GM18951 (cell line): ENCODE measurements around the gene FRYL.
"Not testable (repeated sequence)": the region's sequence is repeated elsewhere in the genome, so short reads cannot be mapped to it uniquely, and the experiment has no call there.

Experiments
- POLR2A ChIP-seq: IDR thresholded peaks from 4 replicates; pipeline ENCODE4 v1.6.1; 2011; ENCODE audit warnings: mild to moderate bottlenecking; ENCODE audit not compliant: insufficient read length, insufficient read depth; ENCODE audit errors: extremely low read depth
- in situ Hi-C: fragments of 300-500 bp; cut with MboI; formaldehyde crosslinking; loops from one replicate; pipeline ENCODE4 v1.12.0; 2022; ENCODE audit warnings: low sequenced_read_pairs, mixed read lengths, inconsistent platforms; ENCODE audit not compliant: unreplicated experiment

Gene FRYL

DNA sequence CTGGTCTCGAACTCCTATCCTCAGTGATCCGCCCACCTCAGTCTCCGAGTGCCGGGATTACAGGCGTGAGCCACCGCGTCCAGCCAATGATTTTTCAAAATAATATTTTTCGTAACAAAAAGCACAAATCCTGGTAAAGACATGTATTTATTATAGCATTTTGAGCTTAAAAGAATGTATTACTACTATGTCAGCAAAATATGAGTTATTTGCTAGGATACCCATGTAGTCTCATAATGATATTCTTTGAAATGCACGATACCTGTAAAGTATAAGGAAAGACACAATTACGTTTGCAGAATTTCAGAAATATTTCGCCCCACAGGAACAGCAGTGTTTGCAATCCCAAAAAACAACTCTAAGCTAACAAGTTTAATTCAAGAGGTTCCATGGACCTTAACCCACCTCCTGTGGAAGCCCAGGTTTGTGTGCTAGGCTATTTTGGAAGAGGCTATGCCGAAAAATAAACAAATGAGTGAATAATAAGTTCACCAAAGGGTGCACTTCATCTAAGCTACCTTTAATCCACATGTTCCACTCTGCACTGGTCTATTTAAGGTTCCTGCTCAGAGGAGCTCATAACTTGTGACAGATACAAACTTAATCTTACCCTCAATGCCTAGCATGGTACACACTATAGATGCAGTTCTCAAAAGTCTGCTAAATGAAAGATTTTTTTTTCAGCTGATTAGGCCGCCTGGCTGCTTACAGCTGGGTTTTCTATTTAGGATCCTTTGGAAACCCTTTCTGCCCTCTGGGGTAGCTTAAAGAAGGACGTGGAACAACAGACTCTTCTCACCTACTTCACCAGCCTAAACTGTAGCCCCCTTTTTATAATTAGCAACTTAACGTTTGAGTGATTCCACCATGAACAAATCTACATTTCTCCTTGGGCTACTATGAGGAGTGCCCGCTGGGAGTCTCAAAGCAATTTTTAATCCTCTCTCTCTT is 5.0 kb downstream of the FRYL start:
- no peak for TF ChIP-seq POLR2A
- in situ Hi-C loops = no loop called here

GRCh38 chr4:48772556-48772955 is 7.5 kb downstream of the FRYL start:
- TF ChIP-seq POLR2A = no peak

DNA sequence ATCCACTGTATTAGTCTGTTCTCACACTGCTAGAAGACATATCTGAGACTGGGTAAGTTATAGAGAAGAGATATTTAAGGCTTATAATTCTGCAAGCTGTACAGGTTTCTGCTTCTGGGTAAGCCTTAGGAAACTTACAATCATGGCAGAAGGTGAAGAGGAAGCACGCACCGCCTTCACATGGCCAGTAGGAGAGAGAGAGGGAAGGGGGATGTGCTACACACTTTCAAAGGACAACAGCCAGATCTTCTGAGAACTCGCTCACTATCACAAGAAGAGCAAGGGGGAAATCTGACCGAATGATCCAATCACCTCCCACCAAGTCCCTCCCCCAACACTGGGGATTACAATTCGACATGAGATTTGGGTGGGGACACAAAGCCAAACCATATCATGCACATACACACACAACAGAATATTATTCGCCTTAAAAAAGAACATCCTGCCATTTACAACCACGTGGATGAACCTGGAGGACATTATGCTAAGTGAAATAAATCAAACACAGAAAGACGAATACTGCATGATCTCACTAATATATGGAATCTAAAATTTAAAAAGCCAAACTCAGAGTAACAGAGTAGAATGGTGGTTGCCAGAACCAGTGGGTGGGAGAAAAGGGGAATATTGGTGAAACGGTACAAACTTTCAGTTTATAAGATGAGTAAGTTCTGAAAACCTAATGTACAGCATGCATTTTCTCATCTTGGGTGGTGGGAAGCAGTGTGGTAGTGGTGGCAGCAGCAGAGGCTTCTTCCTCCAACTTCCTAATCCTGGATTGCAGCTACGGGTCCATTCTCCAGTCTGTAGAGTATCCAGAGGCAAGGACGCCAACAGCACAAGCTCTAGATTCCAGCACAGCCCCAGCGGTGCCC is 12.8 kb downstream of the FRYL start:
- in situ Hi-C loops = no loop called here
- no peak for TF ChIP-seq POLR2A

More at GRCh38 chr4:48772556-48772955, 7.5 kb downstream of the FRYL start:
- in situ Hi-C loops = no loop called here

DNA sequence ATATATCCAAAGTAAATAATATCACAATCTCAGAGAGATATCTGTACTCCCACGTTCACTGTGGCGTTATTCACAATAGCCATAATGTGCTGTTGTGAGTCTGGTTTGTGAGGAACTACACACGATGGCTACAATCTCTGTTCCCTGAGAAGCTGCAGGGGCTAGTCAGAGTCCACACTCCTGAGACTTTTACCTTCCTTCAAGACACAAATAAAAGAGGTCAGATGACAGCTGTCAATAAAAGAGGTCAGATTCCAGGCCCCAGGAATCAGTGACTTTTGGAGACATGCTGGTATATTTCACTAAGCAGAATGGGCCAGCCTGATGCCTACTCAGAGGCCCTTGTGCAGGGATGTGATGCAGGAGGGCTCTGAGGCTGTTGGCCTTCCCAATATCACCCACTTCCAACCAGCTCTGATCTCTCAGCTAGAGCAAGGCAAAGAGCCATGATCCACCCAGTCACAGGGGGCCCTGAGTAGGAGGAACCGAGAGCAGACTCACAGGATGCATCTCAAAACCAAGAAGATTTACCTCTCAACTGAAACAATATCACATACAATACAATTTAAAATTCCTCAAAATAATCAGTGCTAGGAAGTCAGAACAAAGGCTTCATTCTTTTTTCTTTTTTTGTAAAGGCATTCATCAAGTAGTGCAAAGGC is 13.8 kb downstream of the FRYL start:
- TF ChIP-seq POLR2A = no peak
- in situ Hi-C loops = no loop called here

DNA sequence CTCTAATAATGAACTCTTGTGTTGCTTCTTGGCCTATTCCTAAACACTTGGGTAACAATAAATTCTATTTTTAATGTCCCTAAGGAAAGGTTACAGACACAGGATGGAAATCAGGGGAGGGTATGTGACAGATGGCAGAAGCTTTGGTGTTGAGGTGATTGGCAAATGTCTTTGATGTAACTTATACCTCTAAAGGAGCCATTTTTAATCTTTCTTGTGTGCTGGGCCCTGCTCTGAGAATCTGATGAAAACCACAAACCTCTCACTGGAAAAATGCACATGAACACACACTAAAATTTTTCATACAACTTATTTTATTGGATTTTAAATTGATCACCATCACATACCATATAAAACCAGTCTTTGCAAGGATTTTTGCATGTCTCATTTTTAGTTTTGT is 17.7 kb downstream of the FRYL start:
- in situ Hi-C loops = no loop called here

DNA sequence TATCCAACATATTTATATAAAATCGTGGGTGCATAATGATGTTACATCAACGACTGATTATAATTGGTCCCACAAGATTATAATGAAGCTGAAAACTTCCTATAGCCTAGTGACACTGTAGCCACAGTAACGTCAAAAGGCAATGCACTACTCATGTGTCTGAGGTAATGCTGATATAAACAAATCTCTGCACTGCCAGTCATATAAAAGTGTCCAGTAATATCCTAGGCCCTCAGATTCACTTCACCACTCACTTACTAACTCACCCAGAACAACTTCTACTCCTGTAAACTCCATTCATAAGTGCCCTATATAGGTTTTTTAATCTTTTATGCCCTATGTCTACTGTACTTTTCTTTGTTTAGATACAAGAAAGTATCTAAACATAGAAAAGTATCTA is 18.8 kb downstream of the FRYL start:
- in situ Hi-C loops = no loop called here
- TF ChIP-seq POLR2A = no peak

More for the DNA sequence above, 17.7 kb downstream of the FRYL start:
- TF ChIP-seq POLR2A = no peak

DNA sequence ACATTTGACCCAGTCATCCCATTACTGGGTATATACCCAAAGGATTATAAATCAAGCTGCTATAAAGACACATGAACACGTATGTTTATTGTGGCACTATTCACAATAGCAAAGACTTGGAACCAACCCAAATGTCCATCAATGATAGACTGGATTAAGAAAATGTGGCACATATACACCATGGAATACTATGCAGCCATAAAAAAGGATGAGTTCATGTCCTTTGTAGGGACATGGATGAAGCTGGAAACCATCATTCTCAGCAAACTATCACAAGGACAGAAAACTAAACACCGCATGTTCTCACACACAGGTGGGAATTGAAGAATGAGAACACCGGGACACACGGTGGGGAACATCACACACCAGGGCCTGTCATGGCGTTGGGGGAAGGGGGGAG is 21.4 kb downstream of the FRYL start:
- in situ Hi-C loops = not testable (repeated sequence)

GRCh38 chr4:48756689-48757220 is 23.3 kb downstream of the FRYL start:
- in situ Hi-C loops = no loop called here
- no peak for TF ChIP-seq POLR2A

- no peak for TF ChIP-seq POLR2A
- in situ Hi-C loops = no loop called here
Observed at GRCh38 chr4:48755281-48755680, 24.8 kb downstream of the FRYL start.

- TF ChIP-seq POLR2A = no peak
- in situ Hi-C loops = no loop called here
Observed at GRCh38 chr4:48753159-48753558, 26.9 kb downstream of the FRYL start.

- TF ChIP-seq POLR2A = no peak
- in situ Hi-C loops = no loop called here
Observed at GRCh38 chr4:48752726-48753125, 27.4 kb downstream of the FRYL start.

DNA sequence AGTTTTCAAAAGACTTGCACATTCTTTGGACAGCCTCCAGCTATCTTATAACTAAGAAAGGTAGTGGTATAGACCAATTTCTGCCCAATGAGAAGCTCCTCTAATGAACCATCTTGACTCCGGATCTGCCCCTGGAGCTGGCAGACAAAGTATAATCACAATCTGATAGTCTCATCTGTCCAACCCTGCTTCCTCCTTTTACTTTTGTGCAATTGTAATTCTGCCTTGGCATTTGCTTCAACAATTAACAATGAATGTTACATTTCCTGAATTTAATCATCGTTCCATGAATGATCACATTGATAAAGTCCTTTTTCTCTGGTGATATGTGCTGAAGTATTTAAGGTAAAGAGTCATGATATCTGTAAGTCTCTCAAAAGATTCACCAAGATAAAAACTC is 27.8 kb downstream of the FRYL start:
- no peak for TF ChIP-seq POLR2A
- in situ Hi-C loops = no loop called here

DNA sequence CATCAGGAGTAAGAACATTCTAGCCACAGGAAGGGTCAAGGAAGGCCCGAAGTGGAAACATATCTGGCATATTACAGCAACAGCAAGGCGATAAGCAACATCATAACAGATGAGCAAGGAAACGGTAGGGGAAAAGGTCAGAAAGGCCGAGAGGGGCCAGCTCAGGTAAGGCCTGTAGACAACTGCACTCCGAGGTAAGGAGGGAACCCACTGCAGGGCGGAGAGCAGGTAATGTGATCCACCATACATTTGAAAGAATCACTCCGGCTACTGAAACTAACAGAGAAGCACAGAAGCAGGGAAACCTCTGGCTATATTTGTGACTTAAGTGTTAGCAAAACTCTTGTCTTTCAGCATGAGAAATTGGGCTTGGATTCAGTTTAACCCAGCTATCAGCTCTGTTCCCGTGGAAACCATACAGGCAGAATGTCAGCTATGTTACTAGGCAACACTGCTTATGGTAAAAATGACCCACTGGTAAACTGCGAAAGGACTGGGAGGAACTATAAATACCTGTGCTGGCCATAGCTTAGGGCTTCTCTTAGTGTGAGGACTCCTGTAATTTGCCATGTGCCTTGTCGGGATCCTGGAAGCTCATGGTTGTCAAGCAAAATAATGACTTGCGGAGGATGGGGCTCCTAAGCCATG is 31.0 kb downstream of the FRYL start:
- TF ChIP-seq POLR2A = no peak
- in situ Hi-C loops = no loop called here
